HepG2 (cell line): ENCODE measurements around the gene EXOC3. TPM values are rescaled to one million over a fixed set of nuclear protein-coding genes. Genes with fewer than 3 reads are reported as not detected.

Experiments
- ATAC-seq: fragments of 200-7000 bp; cut with Tn5 transposase; 3 replicates; pipeline ENCODE4 v1.9.1; 2020; ENCODE audit warnings: mild to moderate bottlenecking, moderate library complexity
- BruUV-seq: library from RNA; stranded (reverse); fragments of 400-500 nt; replicated peaks from 2 replicates; lab custom pipeline; 2021; lab: Mats Ljungman, UMichigan
- CTCF ChIA-PET: fragments of 300-600 bp; formaldehyde crosslinking; extraction: SDS; loops from one replicate; lab custom pipeline; 2021; ENCODE audit warnings: low total read pairs, inconsistent platforms, low intra/inter-chr PET ratio; lab: Yijun Ruan, JAX
- POLR2A ChIA-PET: fragments of 350-600 bp; sonication (Branson Sonifier 250); formaldehyde crosslinking; loops from one replicate; lab custom pipeline; 2020; ENCODE audit warnings: antibody characterized with exemption, inconsistent platforms; lab: Yijun Ruan, JAX
- DNase-seq: peaks from one replicate; pipeline ENCODE4 v3.0.0-alpha.2; 2015; ENCODE audit warnings: low spot score
- FAIRE-seq: peaks from 3 replicates; lab custom pipeline; 2011; peaks lifted over from hg19 to GRCh38; lab: Jason Lieb, UNC
- H2AFZ ChIP-seq: one replicate; pipeline ENCODE4 v1.6.1; 2011; ENCODE audit warnings: low read length, inconsistent platforms
- H3K27ac ChIP-seq: fragments of 300-600 bp; 3 replicates; pipeline ENCODE4 v1.8.0; 2011; ENCODE audit warnings: mixed run types, mild to moderate bottlenecking, mixed read lengths, low read length, inconsistent platforms; ENCODE audit not compliant: insufficient read depth; ENCODE audit errors: extremely low read length
- H3K27me3 ChIP-seq, 2 experiments: fragments of 200-600 bp in 1 of 2; 2 replicates in 1 of 2; 3 replicates in 1 of 2; pipeline versions ENCODE4 v1.6.0 to v1.8.0; 2011; ENCODE audit warnings: low read length in 2 of 2, mild to moderate bottlenecking in 2 of 2, moderate library complexity in 2 of 2, inconsistent platforms in 1 of 2; ENCODE audit not compliant: insufficient read depth in 2 of 2, control insufficient read depth in 1 of 2
- H3K36me3 ChIP-seq, 2 experiments: fragments of 200-600 bp in 1 of 2; replicated peaks in 1 of 2; 2 replicates in 1 of 2; 3 replicates in 1 of 2; pipeline versions ENCODE4 v1.5.1 to v1.8.0; 2011; ENCODE audit warnings: low read length in 2 of 2, inconsistent platforms in 1 of 2; ENCODE audit not compliant: insufficient read depth in 2 of 2, control insufficient read depth in 1 of 2
- H3K4me1 ChIP-seq: 2 replicates; pipeline ENCODE4 v1.5.1; 2012; ENCODE audit warnings: low read length, inconsistent platforms; ENCODE audit not compliant: insufficient read depth
- H3K4me2 ChIP-seq: 2 replicates; pipeline ENCODE4 v1.6.0; 2011; ENCODE audit warnings: low read depth, low read length, inconsistent platforms
- H3K4me3 ChIP-seq, 3 experiments: fragments of 200-600 bp in 1 of 3; sonication (generic), shearing (Covaris generic) in 1 of 3; replicated peaks in 1 of 3; 2 replicates each; pipeline ENCODE4 v1.5.1; 2011 to 2016; ENCODE audit warnings: low read length in 3 of 3, inconsistent platforms in 2 of 3, low read depth in 2 of 3, mild to moderate bottlenecking in 2 of 3, control low read depth in 1 of 3, mixed read lengths in 1 of 3; ENCODE audit not compliant: insufficient read depth in 1 of 3
- H3K79me2 ChIP-seq: one replicate; pipeline ENCODE4 v1.6.1; 2011; ENCODE audit warnings: low read length, inconsistent platforms; ENCODE audit not compliant: insufficient read depth
- H3K9ac ChIP-seq: 2 replicates; pipeline ENCODE4 v1.6.0; 2011; ENCODE audit warnings: mild to moderate bottlenecking, low read depth, low read length, inconsistent platforms; ENCODE audit not compliant: insufficient read depth
- H3K9me3 ChIP-seq: 2 replicates; pipeline ENCODE4 v1.5.1; 2012; ENCODE audit warnings: mild to moderate bottlenecking, low read length
- H4K20me1 ChIP-seq: 2 replicates; pipeline ENCODE4 v1.6.0; 2011; ENCODE audit warnings: inconsistent platforms, mild to moderate bottlenecking, low read length, moderate library complexity; ENCODE audit not compliant: insufficient read depth
- MTF2 ChIP-seq: sonication (generic); formaldehyde crosslinking; IDR thresholded peaks from 2 replicates; pipeline ENCODE4 v1.5.0; 2020; ENCODE audit warnings: missing genetic modification reagents, borderline replicate concordance
- SALL2 ChIP-seq: sonication (generic); formaldehyde crosslinking; IDR thresholded peaks from 2 replicates; pipeline ENCODE4 v1.8.1; 2023; ENCODE audit warnings: mild to moderate bottlenecking, missing genetic modification reagents, inconsistent platforms
- WGBS: methylation state at CpG from one replicate; pipeline ENCODE4 v1.1.6; 2017; ENCODE audit warnings: low lambda C conversion rate; 5-methylcytosine and 5-hydroxymethylcytosine counted together
- in situ Hi-C: cut with HindIII; loops from 2 replicates; pipeline ENCODE4 v1.10.0; 2017; ENCODE audit warnings: low pct_unique_long_range_greater_than_20kb; ENCODE audit not compliant: extremely low pct_ligation_motif_present
- intact Hi-C: fragments of 100-400 bp; cut with micrococcal nuclease; formaldehyde crosslinking; loops from one replicate; pipeline ENCODE4 v1.10.0; 2022; ENCODE audit not compliant: unreplicated experiment
- polyA plus RNA-seq, 8 experiments: library from polyadenylated mRNA; depleted of rRNA in 3 of 8; stranded (reverse) in 7 of 8; unstranded in 1 of 8; fragments of >200 nt; fragmentation: Illumina TruSeq in 4 of 8; extraction: Trizol in 4 of 8; gene quantifications; 2 replicates each; pipeline versions ENCODE4 v1.2.1 to v1.2.3, GENCODE V29; 2011 to 2016; ENCODE audit warnings: low read depth in 4 of 8, missing spikeins in 1 of 8, mixed read lengths in 1 of 8; ENCODE audit not compliant: insufficient read depth in 1 of 8
- total RNA-seq, 5 experiments: library from RNA; depleted of rRNA; stranded (reverse); fragments of >200 nt; fragmentation: Illumina TruSeq; extraction: Trizol; gene quantifications; 2 replicates each; pipeline ENCODE4 v1.2.3, GENCODE V29; 2016; ENCODE audit warnings: low read depth in 1 of 5
- TF ChIP-seq, protein P1 (sequence below): sonication (generic); formaldehyde crosslinking; IDR thresholded peaks from 2 replicates; pipeline ENCODE4 v1.9.0; 2021; ENCODE audit warnings: missing genetic modification reagents, mild to moderate bottlenecking, borderline replicate concordance

EXOC3 gene
- total and polyA plus RNA-seq, 2 of the 13 experiments (the other 11 are each of a cell fraction or from before 2014, with no cell fraction given) = 9.2 to 20.5 TPM

DNA sequence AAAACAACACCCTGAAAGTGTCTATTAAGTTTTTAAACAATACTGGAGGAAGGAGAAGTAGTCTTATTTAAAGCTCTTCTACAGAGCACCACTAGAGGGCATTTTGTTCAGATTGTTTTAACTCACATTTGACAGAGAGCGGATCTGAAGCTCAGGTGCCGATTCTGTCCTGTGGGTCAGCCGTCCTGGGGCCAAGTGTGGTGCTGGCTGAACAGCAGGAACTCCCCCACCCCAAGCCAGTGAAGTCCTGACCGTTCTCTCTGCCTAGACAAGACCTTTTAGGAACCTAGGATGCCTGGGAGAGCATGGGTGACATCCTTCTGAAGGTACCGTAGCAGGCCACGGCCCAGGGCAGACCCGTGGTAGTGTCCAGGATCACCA is 3.9 kb downstream of the EXOC3 start (continued):
- TF ChIP-seq, protein P1, sequence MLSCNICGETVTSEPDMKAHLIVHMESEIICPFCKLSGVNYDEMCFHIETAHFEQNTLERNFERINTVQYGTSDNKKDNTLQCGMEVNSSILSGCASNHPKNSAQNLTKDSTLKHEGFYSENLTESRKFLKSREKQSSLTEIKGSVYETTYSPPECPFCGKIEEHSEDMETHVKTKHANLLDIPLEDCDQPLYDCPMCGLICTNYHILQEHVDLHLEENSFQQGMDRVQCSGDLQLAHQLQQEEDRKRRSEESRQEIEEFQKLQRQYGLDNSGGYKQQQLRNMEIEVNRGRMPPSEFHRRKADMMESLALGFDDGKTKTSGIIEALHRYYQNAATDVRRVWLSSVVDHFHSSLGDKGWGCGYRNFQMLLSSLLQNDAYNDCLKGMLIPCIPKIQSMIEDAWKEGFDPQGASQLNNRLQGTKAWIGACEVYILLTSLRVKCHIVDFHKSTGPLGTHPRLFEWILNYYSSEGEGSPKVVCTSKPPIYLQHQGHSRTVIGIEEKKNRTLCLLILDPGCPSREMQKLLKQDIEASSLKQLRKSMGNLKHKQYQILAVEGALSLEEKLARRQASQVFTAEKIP = no peak

DNA sequence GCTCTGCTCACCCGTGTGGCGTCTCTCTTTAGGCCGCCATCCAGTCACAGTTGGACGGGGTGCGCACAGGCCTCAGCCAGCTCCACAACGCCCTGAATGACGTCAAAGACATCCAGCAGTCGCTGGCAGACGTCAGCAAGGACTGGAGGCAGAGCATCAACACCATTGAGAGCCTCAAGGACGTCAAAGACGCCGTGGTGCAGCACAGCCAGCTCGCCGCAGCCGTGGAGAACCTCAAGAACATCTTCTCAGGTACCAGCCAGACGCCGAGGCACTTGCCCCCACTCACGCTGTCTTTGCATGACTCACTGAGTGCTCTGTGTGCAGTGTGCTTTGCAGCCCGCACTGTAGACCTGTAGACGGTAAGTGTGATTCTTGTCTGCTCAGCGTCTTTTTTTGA is 4.5 kb downstream of the EXOC3 start:
- POLR2A ChIA-PET = interaction anchor here (1.5 kb wide), 1 partner anchor 25 kb away, joined by 14 read pairs; no protein-coding TSS in a partner anchor
- 94% methylated on average over 8 of the region's 21 CpGs for WGBS
- DNase-seq (no peak), FAIRE-seq (no peak), ATAC-seq (no peak)
- no peak overlapping the region for H3K4me2 ChIP-seq
- H3K27me3 ChIP-seq = no peaks in the 10 kb centered on the region; a peak in 1 of 5 replicates
- intact Hi-C loops = no loop called here
- H3K9me3 ChIP-seq = peaks cover 6% of the 10 kb centered on the region; the same call in 1 of the 2 replicates
- in situ Hi-C loops = no loop called here
- TF ChIP-seq SALL2 (CRISPR knock-in tag) (no peak), MTF2 (CRISPR knock-in tag) (no peak)
- H3K27ac ChIP-seq = no peak overlapping the region
- CTCF ChIA-PET = no interaction called here
- no peak overlapping the region for H2AFZ ChIP-seq
- no peaks in the 10 kb centered on the region for H4K20me1 ChIP-seq
- peaks cover 23 to 56% of the 10 kb centered on the region in 2 experiments; a peak in 4 of 5 replicates for H3K36me3 ChIP-seq
- H3K4me3 ChIP-seq = no peak overlapping the region
- no peak overlapping the region for H3K9ac ChIP-seq
- BruUV-seq = no TSS peak
- H3K4me1 ChIP-seq = peaks cover 11% of the 10 kb centered on the region
- peaks cover 17% of the 10 kb centered on the region for H3K79me2 ChIP-seq
